Heart right ventricle (tissue), 16 donors: ENCODE measurements around the gene IL22. TPM values are rescaled to one million over a fixed set of nuclear protein-coding genes. Genes with fewer than 3 reads are reported as not detected.

Experiments used
- ATAC-seq, 8 donors: fragments of 200-7000 bp; cut with Tn5 transposase; one replicate each; pipeline ENCODE4 v1.9.1; 2020; ENCODE audit warnings: mild to moderate bottlenecking in 8 of 8, moderate library complexity in 8 of 8, moderate number of reproducible peaks in 1 of 8
- DNase-seq, 2 donors: peaks; one replicate each; pipeline ENCODE4 v3.0.0-alpha.2; 2020
- H3K27ac ChIP-seq, 10 donors: fragments of 200-600 bp; sonication (generic) in 2 of 10; one replicate each; pipeline versions ENCODE4 v1.5.0 to v1.8.0; 2020 to 2022; ENCODE audit warnings: mild to moderate bottlenecking in 3 of 10
- H3K27me3 ChIP-seq, 7 donors: fragments of 200-600 bp; one replicate each; pipeline ENCODE4 v1.8.0; 2021 to 2022; ENCODE audit warnings: mild to moderate bottlenecking in 2 of 7
- H3K36me3 ChIP-seq, 9 donors: fragments of 200-600 bp; sonication (generic) in 1 of 9; one replicate each; pipeline versions ENCODE4 v1.5.0 to v1.8.0; 2020 to 2022; ENCODE audit warnings: mild to moderate bottlenecking in 2 of 9
- H3K4me1 ChIP-seq, 9 donors: fragments of 200-600 bp; sonication (generic) in 1 of 9; one replicate each; pipeline versions ENCODE4 v1.5.0 to v1.8.0; 2020 to 2022; ENCODE audit warnings: mild to moderate bottlenecking in 4 of 9
- H3K4me3 ChIP-seq, 10 donors: fragments of 200-600 bp; sonication (generic) in 2 of 10; one replicate each; pipeline versions ENCODE4 v1.5.0 to v1.8.0; 2020 to 2022; ENCODE audit warnings: mild to moderate bottlenecking in 7 of 10, moderate library complexity in 2 of 10
- H3K9me3 ChIP-seq, 11 donors: fragments of 200-600 bp in 10 of 11; sonication (generic) in 2 of 11; one replicate each; pipeline versions ENCODE4 v1.5.0 to v1.8.0; 2013 to 2022; ENCODE audit warnings: mild to moderate bottlenecking in 2 of 11, control low read depth in 1 of 11, moderate library complexity in 1 of 11
- WGBS, 2 donors: extraction: QIAGEN DNeasy Blood & Tissue Kit; methylation state at CpG; one replicate each; pipeline ENCODE4 v1.1.7; 2013; ENCODE audit warnings: inconsistent platforms in 1 of 2; 5-methylcytosine and 5-hydroxymethylcytosine counted together
- intact Hi-C, 10 donors: fragments of 100-400 bp; cut with DNase I; formaldehyde crosslinking; loops; one replicate each; pipeline versions ENCODE4 v1.11.1 to v1.14.2; 2022
- polyA plus RNA-seq, 2 donors: library from polyadenylated mRNA; stranded (reverse); fragments of 200-250 nt; gene quantifications; one replicate each; pipeline ENCODE4 v1.2.3, GENCODE V29; 2013
- total RNA-seq, 10 donors: library from RNA; stranded (reverse); fragmentation: NEBNext Ultra II Directional in 3 of 10; extraction: Animal tissue kit (Norgen Biotek cat#: 25700) in 3 of 10; gene quantifications; one replicate each; pipeline versions ENCODE4 v1.2.1 to v1.2.4, GENCODE V29; 2021 to 2023
- TF ChIP-seq, protein P1 (sequence below), 9 donors: fragments of 200-600 bp; sonication (generic) in 2 of 9; IDR thresholded peaks; one replicate each; pipeline versions ENCODE4 v1.5.0 to v1.8.0; 2021 to 2022; ENCODE audit warnings: antibody characterized with exemption in 9 of 9, mild to moderate bottlenecking in 5 of 9, moderate library complexity in 1 of 9
- donor health status: Arrhythmogenic right ventricular cardiomyopathy.
- donor health status: ischemic (EF 13 %, LVEDD 7.1; RV severe dilation, severe dysfunction).
- donor health status: healthy with polysubstance abuse.
- donor health status: DM: no; HTN: yes; CAD: no.
- donor health status: DM: no; HTN: no; CAD: no.
- donor health status: ischemic (EF 25% LVEDD 6.9; RV normal size, moderate dysfunction).
- donor health status: ischemic (EF 25% LVEDD 5.7; RV mildly dilated, moderate dysfunction).
- donor health status: healthy.
- donor health status: DM: yes; HTN: yes; CAD: no.
- donor health status: Ischemic cardiomyopathy.
- donor health status: ischemic (EF 35%, LVEDD 5.7; RV mildly dilated, moderate dysfunction).
- donor health status: nonischemic (EF 11% LVEDD 7.7; RV severe dilation, severe dysfunction).
- donor health status: DM: yes; HTN: yes; CAD: no.
- donor health status: PGD.
- donor health status: ischemic (EF 29% LVEDD 5.4; RV normal size, mild dysfunction).
- donor health status: nonischemic (EF 23%, LVEDD 6.1; RV moderate dilation, normal function).

IL22 gene
- total and polyA plus RNA-seq, 12 donors, result not detected

DNA sequence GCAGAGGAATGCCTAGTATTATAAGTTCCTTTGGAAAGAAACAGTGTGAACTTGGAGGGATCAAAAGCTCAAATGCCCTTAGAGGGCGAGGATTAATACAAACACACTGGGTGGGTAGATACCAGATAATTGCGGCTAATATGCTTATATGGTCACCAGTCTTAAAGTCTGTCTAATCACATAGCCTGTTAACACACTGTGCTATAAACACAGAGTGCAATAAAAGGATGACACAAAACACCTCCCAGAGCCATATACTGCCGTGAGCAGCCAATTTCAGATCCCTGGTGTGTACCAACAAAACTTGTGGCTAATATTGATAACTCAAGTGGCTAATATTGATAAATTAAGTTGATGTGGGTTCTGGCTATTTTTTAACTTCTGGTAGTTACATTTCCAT is 26.0 kb downstream of the IL22 start:
- 77 to 84% methylated on average over 3 of the region's 3 CpGs for WGBS, 2 donors
- H3K27ac ChIP-seq, result no peak overlapping the region
- intact Hi-C loops, result loop anchor here in 5 of 10 donors (5.0 to 10.0 kb wide), 5 partner anchors 90 to 873 kb away; partner anchors contain the start of gene NUP107 (in 2 of the 5)

DNA sequence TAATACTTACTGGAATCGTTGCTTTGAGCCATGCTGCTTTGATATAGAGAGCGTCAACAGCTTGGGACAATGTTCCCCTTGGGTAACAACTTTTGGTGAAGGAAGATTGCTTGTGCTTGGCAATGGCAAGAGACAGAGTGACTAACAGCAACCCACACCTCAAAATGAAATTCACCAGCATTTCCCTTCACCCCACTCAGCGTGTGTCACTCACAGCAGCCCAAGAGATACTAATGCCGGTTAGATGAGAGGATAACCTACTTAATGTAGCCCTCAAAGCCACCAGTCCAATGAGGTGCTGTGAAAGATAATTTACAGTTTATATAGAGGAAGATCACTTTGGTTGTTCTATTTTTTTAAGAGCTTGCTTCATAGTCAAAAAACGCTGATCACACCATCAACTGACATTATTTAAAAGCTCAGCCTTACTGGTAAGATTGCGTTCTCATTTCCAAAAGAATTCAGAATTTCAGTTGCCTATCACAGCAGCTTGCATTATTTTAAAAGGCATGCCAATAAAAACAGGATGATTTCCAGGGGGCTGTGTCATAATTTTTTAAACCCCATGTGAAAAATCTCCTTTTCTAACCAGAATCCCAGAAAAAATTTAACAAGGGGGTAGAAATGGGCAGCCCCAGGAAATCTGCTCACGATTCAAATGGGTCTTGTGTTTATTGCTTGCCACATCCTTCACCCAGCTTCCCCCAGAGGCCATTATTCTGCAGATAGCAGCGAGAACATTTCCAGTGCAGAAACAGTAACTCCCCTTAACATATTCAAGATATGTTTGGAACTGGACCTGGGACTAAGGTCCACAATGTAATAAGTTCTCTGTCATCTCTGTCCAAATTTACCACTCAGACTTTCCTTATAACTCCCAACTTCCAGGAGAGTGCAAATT is 27.6 kb downstream of the IL22 start, which contains the start of gene IL26:
Gene IL26, minus strand, starts transcription at position 235 of the 901 bp plus-strand sequence. Its CDS starts 54 bp downstream, at position 181.
- DNase-seq, result no peak
- no peak within 1 kb of the TSS for H3K27ac ChIP-seq
- intact Hi-C loops, result loop anchor here in 6 of 10 donors (2.0 to 10.0 kb wide), 6 partner anchors 91 to 871 kb away; partner anchors contain the start of gene NUP107 (in 2 of the 6)
- TF ChIP-seq, protein P1, sequence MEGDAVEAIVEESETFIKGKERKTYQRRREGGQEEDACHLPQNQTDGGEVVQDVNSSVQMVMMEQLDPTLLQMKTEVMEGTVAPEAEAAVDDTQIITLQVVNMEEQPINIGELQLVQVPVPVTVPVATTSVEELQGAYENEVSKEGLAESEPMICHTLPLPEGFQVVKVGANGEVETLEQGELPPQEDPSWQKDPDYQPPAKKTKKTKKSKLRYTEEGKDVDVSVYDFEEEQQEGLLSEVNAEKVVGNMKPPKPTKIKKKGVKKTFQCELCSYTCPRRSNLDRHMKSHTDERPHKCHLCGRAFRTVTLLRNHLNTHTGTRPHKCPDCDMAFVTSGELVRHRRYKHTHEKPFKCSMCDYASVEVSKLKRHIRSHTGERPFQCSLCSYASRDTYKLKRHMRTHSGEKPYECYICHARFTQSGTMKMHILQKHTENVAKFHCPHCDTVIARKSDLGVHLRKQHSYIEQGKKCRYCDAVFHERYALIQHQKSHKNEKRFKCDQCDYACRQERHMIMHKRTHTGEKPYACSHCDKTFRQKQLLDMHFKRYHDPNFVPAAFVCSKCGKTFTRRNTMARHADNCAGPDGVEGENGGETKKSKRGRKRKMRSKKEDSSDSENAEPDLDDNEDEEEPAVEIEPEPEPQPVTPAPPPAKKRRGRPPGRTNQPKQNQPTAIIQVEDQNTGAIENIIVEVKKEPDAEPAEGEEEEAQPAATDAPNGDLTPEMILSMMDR (IDR thresholded peaks at IDR 0.05), result no peak
- H3K4me3 ChIP-seq, result no peak within 1 kb of the TSS
- no peak for ATAC-seq
- H3K4me1 ChIP-seq, result peaks cover 0 to 18% (median 3%) of the 10 kb centered on the region in 9 donors
- H3K9me3 ChIP-seq, result no peaks in the 10 kb centered on the region
- H3K27me3 ChIP-seq, result no peaks in the 10 kb centered on the region
- 64 to 71% methylated on average over 8 of the region's 8 CpGs for WGBS, 2 donors
- no peaks in the 10 kb centered on the region for H3K36me3 ChIP-seq

More for the DNA sequence above, 26.0 kb downstream of the IL22 start:
- Histone ChIP-seq H3K4me1 (peaks cover 0 to 13% (median 3%) of the 10 kb centered on the region in 9 donors), H3K36me3 (no peaks in the 10 kb centered on the region), H3K27me3 (no peaks in the 10 kb centered on the region), H3K4me3 (no peak overlapping the region), H3K9me3 (no peaks in the 10 kb centered on the region)
- ATAC-seq (no peak), DNase-seq (no peak)
- TF ChIP-seq, protein P1 (IDR thresholded peaks at IDR 0.05), result no peak

DNA sequence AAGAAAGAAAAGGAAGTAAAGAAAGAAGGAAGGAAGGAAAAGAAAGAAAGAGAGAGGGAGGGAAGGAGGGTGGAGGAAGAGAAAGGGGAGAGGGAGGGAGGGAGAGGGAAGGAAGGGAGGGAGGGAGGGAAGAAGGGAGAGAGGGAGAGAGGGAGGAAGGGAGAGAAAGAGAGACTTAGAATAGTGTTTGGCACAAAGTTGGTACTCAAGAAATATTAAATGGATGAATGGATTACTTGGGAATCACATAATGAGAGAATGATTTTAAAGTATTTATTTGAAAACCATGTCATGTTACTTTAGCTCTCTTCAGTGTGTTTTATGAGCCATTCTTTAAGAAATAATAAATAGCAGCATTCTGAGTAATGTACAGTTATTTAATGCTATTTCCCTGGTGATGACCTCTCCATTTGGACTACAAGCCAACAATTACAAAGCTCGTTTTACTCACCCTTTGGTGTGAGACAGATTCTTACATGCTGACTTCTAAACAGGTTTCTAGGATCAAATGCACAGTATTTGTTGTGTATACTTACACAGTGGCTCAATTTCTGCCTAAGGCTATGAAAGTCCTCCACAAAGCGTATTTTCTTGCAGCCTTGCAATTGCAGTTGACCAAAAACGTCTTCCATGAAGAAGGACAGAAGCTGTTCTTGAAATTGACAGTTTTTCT is 28.7 kb downstream of the IL22 start:
- 77 to 83% methylated on average over 3 of the region's 3 CpGs for WGBS, 2 donors
- intact Hi-C loops, result loop anchor here in 8 of 10 donors (2.0 to 10.0 kb wide), 7 partner anchors 88 to 870 kb away; partner anchors contain the start of gene NUP107 (in 2 of the 8)
- no peak for ATAC-seq

More for the DNA sequence above, 28.7 kb downstream of the IL22 start:
- no peaks in the 10 kb centered on the region for H3K27me3 ChIP-seq
- H3K4me1 ChIP-seq, result peaks cover 0 to 18% (median 3%) of the 10 kb centered on the region in 9 donors
- TF ChIP-seq, protein P1 (IDR thresholded peaks at IDR 0.05), result no peak
- H3K27ac ChIP-seq, result no peak overlapping the region
- H3K36me3 ChIP-seq, result no peaks in the 10 kb centered on the region
- H3K9me3 ChIP-seq, result no peaks in the 10 kb centered on the region
- no peak overlapping the region for H3K4me3 ChIP-seq
- DNase-seq, result no peak
